K562 (cell line): Measurements from ENCODE around the gene SSH3. TPM values are rescaled to one million over a fixed set of nuclear protein-coding genes. Genes with fewer than 3 reads are reported as not detected.

ENCODE experiments used
- ATAC-seq: fragments of 200-7000 bp; cut with Tn5 transposase; 3 replicates; pipeline ENCODE4 v1.9.1; 2020; ENCODE audit warnings: moderate library complexity
- BruUV-seq: library from RNA; stranded (reverse); fragments of 400-500 nt; replicated peaks from 2 replicates; lab custom pipeline; 2021; lab: Mats Ljungman, UMichigan
- CTCF ChIA-PET: fragments of 300-600 bp; formaldehyde crosslinking; extraction: SDS; loops from one replicate; lab custom pipeline; 2021; ENCODE audit warnings: low intra/inter-chr PET ratio; lab: Yijun Ruan, JAX
- POLR2A ChIA-PET: fragments of 300-600, 350-650 bp; sonication (Branson Sonifier 250); formaldehyde crosslinking; extraction: SDS; loops from one replicate; lab custom pipeline; 2021; ENCODE audit warnings: antibody characterized with exemption, inconsistent platforms; lab: Yijun Ruan, JAX
- DNase-seq, 4 experiments: peaks; one replicate each; pipeline versions ENCODE4 v3.0.0 to v3.0.0-alpha.2; 2011 to 2018; ENCODE audit warnings: low spot score in 3 of 4, mixed read lengths in 3 of 4; ENCODE audit errors: extremely low read depth in 1 of 4
- FAIRE-seq: peaks from 2 replicates; lab custom pipeline; 2011; peaks lifted over from hg19 to GRCh38; lab: Jason Lieb, UNC
- H2AFZ ChIP-seq: 2 replicates; pipeline ENCODE4 v1.6.0; 2011; ENCODE audit warnings: low read depth, low read length, control low read depth, inconsistent platforms
- H3K27ac ChIP-seq: fragments of 200-600 bp; 3 replicates; pipeline ENCODE4 v1.8.0; 2011; ENCODE audit warnings: low read depth, mild to moderate bottlenecking, control low read depth, inconsistent platforms, low read length, moderate library complexity, mixed read lengths; ENCODE audit errors: extremely low read depth
- H3K27me3 ChIP-seq, 2 experiments: fragments of 300-600 bp in 1 of 2; 2 replicates in 1 of 2; 3 replicates in 1 of 2; pipeline versions ENCODE4 v1.6.0 to v1.8.0; 2011; ENCODE audit warnings: inconsistent platforms in 2 of 2, low read length in 2 of 2, mild to moderate bottlenecking in 1 of 2, mixed read lengths in 1 of 2, moderate library complexity in 1 of 2; ENCODE audit not compliant: control insufficient read depth in 2 of 2, insufficient read depth in 2 of 2
- H3K36me3 ChIP-seq: fragments of 300-600 bp; 3 replicates; pipeline ENCODE4 v1.8.0; 2011; ENCODE audit warnings: mild to moderate bottlenecking, low read length, inconsistent platforms; ENCODE audit not compliant: control insufficient read depth, insufficient read depth
- H3K4me1 ChIP-seq, 2 experiments: fragments of 200-600 bp in 1 of 2; replicated peaks in 1 of 2; 2 replicates in 1 of 2; 3 replicates in 1 of 2; pipeline versions ENCODE4 v1.5.1 to v1.8.0; 2011; ENCODE audit warnings: inconsistent platforms in 2 of 2, low read length in 2 of 2, mild to moderate bottlenecking in 1 of 2, mixed read lengths in 1 of 2, moderate library complexity in 1 of 2; ENCODE audit not compliant: control insufficient read depth in 2 of 2, insufficient read depth in 2 of 2
- H3K4me2 ChIP-seq: 2 replicates; pipeline ENCODE4 v1.6.1; 2011; ENCODE audit warnings: low read length, control low read depth, inconsistent platforms, mixed read lengths; ENCODE audit not compliant: insufficient read depth
- H3K4me3 ChIP-seq: fragments of 200-600 bp; sonication (generic), shearing (Covaris generic); 2 replicates; pipeline ENCODE4 v1.5.1; 2016; ENCODE audit warnings: control low read depth, inconsistent platforms
- H3K79me2 ChIP-seq: fragments of 200-600 bp; 3 replicates; pipeline ENCODE4 v1.8.0; 2011; ENCODE audit warnings: low read length, inconsistent platforms; ENCODE audit not compliant: control insufficient read depth, insufficient read depth
- H3K9ac ChIP-seq, 2 experiments: 2 replicates each; pipeline versions ENCODE4 v1.6.0 to v1.6.1; 2011; ENCODE audit warnings: low read depth in 2 of 2, low read length in 2 of 2, control low read depth in 1 of 2, inconsistent platforms in 1 of 2, mild to moderate bottlenecking in 1 of 2, mixed read lengths in 1 of 2; ENCODE audit not compliant: insufficient read depth in 1 of 2
- H3K9me1 ChIP-seq: one replicate; pipeline ENCODE4 v1.6.0; 2011; ENCODE audit warnings: inconsistent platforms, mild to moderate bottlenecking, low read length, moderate library complexity; ENCODE audit not compliant: control insufficient read depth, insufficient read depth
- H3K9me3 ChIP-seq: replicated peaks from 2 replicates; pipeline ENCODE4 v1.5.1; 2011; ENCODE audit warnings: low read depth, low read length, inconsistent platforms; ENCODE audit not compliant: control insufficient read depth, insufficient read depth
- H4K20me1 ChIP-seq: replicated peaks from 2 replicates; pipeline ENCODE4 v1.6.1; 2011; ENCODE audit warnings: low read length, inconsistent platforms, mixed read lengths; ENCODE audit not compliant: control insufficient read depth, insufficient read depth
- ATF1 ChIP-seq, 2 experiments: fragments of 450-650 bp in 1 of 2; IDR thresholded peaks; 2 replicates each; pipeline ENCODE4 v1.6.1; 2016; ENCODE audit warnings: missing compliant biosample characterization in 1 of 2, missing genetic modification characterization in 1 of 2
- BRCA1 ChIP-seq, 2 experiments: fragments of 450-650 bp in 1 of 2; sonication (generic) in 1 of 2; formaldehyde crosslinking in 1 of 2; IDR thresholded peaks; 2 replicates each; pipeline versions ENCODE4 v1.5.0 to v1.6.1; 2017 to 2020; ENCODE audit warnings: mild to moderate bottlenecking in 1 of 2, missing genetic modification reagents in 1 of 2
- CBX2 ChIP-seq: fragments of 200-600 bp; sonication (generic); IDR thresholded peaks from one replicate; pipeline ENCODE4 v1.6.1; 2012; ENCODE audit warnings: mild to moderate bottlenecking, low read length, inconsistent platforms; ENCODE audit not compliant: insufficient read depth, poor library complexity, severe bottlenecking
- CTBP1 ChIP-seq: fragments of 450-650 bp; IDR thresholded peaks from 2 replicates; pipeline ENCODE4 v1.6.1; 2016; ENCODE audit warnings: borderline replicate concordance
- FOXJ2 ChIP-seq: fragments of 200-800 bp; sonication (Bioruptor generic); IDR thresholded peaks from 2 replicates; pipeline ENCODE4 v1.6.1; 2016; ENCODE audit warnings: missing genetic modification characterization, missing compliant biosample characterization
- HDGF ChIP-seq: fragments of 450-650 bp; IDR thresholded peaks from 2 replicates; pipeline ENCODE4 v1.6.1; 2016
- HMGN3 ChIP-seq: IDR thresholded peaks from 2 replicates; pipeline ENCODE4 v1.6.1; 2011; ENCODE audit warnings: borderline replicate concordance, low read depth, mild to moderate bottlenecking, mixed read lengths, low read length; ENCODE audit not compliant: insufficient read length; ENCODE audit errors: extremely low read depth
- HNRNPUL1 ChIP-seq: fragments of 200-400 bp; formaldehyde crosslinking; IDR thresholded peaks from 2 replicates; pipeline ENCODE4 v1.6.1; 2017; ENCODE audit warnings: low read length
- SMAD4 ChIP-seq: fragments of 250-450 bp; sonication (Bioruptor Pico); conservative IDR thresholded peaks from 2 replicates; pipeline ENCODE4 v1.8.0; 2021; ENCODE audit warnings: inconsistent platforms, mild to moderate bottlenecking, moderate library complexity
- ZNF311 ChIP-seq: fragments of 250-450 bp; sonication (Bioruptor Pico); IDR thresholded peaks from 2 replicates; pipeline ENCODE4 v1.4.0; 2020; ENCODE audit warnings: mild to moderate bottlenecking, moderate library complexity
- ZNF668 ChIP-seq: fragments of 250-450 bp; sonication (Bioruptor Pico); IDR thresholded peaks from 2 replicates; pipeline ENCODE4 v1.8.0; 2022; ENCODE audit warnings: mild to moderate bottlenecking, inconsistent platforms
- WGBS: fragments of 100-300 bp; shearing (Covaris generic); methylation state at CpG from one replicate; pipeline ENCODE4 v1.1.6; 2016; ENCODE audit warnings: low coverage, mixed read lengths; ENCODE audit not compliant: insufficient coverage; ENCODE audit errors: missing lambda C conversion rate; 5-methylcytosine and 5-hydroxymethylcytosine counted together
- in situ Hi-C: fragments of 300-500 bp; cut with MboI; formaldehyde crosslinking; loops from 4 replicates; pipeline ENCODE4 v1.15.0; 2018; ENCODE audit warnings: inconsistent platforms, mixed read lengths
- intact Hi-C: fragments of 100-400 bp; cut with micrococcal nuclease; formaldehyde crosslinking; loops from 2 replicates; pipeline ENCODE4 v1.14.2; 2022
- polyA plus RNA-seq, 8 experiments: library from polyadenylated mRNA; depleted of rRNA in 4 of 8; stranded (reverse) in 5 of 8; unstranded in 3 of 8; fragments of >200 nt; fragmentation: Nextera tagmentation in 2 of 8; fragmentation: Illumina TruSeq in 1 of 8; extraction: Ambion mirVana in 2 of 8; extraction: Trizol in 1 of 8; gene quantifications; 2 replicates each; pipeline versions ENCODE4 v1.2.1 to v1.2.3, GENCODE V29; 2011 to 2014; ENCODE audit warnings: inconsistent platforms in 1 of 8, missing spikeins in 1 of 8
- total RNA-seq, 7 experiments: library from RNA; depleted of rRNA in 6 of 7; stranded (reverse); fragments of >200 nt in 6 of 7; fragmentation: Illumina TruSeq in 2 of 7; extraction: Trizol in 2 of 7; gene quantifications; 2 replicates each; pipeline versions ENCODE4 v1.2.1 to v1.2.3, GENCODE V29; 2011 to 2021; ENCODE audit warnings: low replicate concordance in 1 of 7
- TF ChIP-seq, protein P1 (sequence below), 2 experiments: fragments of 450-650 bp; IDR thresholded peaks; 2 replicates each; pipeline ENCODE4 v1.6.1; 2018; ENCODE audit warnings: mild to moderate bottlenecking in 2 of 2, low read depth in 1 of 2; ENCODE audit not compliant: partially characterized antibody in 2 of 2
- TF ChIP-seq, protein P2 (sequence below): fragments of 450-650 bp; IDR thresholded peaks from 2 replicates; pipeline ENCODE4 v1.6.1; 2018; ENCODE audit warnings: mild to moderate bottlenecking, low read depth; ENCODE audit not compliant: partially characterized antibody

The SSH3 gene
- total and polyA plus RNA-seq, 9 of the 15 experiments (the other 6 are each of a cell fraction or from before 2014, with no cell fraction given): 0.07 to 1.0 (median 0.24) TPM; not detected in 3

DNA sequence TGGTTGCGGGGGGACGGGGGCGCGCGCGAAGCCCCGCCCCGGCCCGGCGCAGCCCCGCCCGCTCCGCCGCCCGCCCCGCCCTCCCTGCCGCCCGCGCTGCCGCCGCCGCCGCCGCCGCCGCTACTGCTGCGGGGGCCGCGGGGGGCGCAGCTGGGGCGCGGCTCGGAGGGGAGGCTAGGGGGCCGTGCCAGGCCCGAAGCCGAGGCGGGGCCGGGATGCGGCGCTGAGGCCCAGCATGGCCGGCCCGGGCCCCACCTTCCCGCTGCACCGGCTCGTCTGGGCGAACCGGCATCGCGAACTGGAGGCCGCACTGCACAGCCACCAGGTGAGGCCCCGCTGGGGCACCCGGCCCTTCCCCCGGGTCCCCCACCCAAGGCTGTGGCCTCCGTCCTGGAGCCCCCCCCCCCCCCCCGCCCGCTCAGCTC is 14.1 kb upstream of the SSH3 start, which contains the start of gene ANKRD13D (continued):
- TF ChIP-seq ZNF668: no peak
- TF ChIP-seq, all 486 proteins: peak for 12

GRCh38 chr11:67289651-67290479 is 13.5 kb upstream of the SSH3 start:
- intact Hi-C loops: loop anchor here (2.0 kb wide), 1 partner anchor 27 kb away; no protein-coding TSS in a partner anchor
- H3K9ac ChIP-seq: peak overlapping the region; percentile 73 to 96
- in situ Hi-C loops: no loop called here
- BruUV-seq: no TSS peak
- H3K4me3 ChIP-seq: peak overlapping the region; percentile 71
- DNase-seq: peak in 1 of 4 experiments; percentile 55
- 47% methylated on average over 17 of the region's 36 CpGs for WGBS
- H3K4me2 ChIP-seq: peak overlapping the region; percentile 84
- ChIA-PET CTCF (interaction anchor here (0.6 to 1.8 kb wide), 2 partner anchors 27 to 28 kb away, joined by 4 to 9 read pairs; no protein-coding TSS in a partner anchor), POLR2A (interaction anchor here (1.0 to 3.4 kb wide), 3 partner anchors 12 to 27 kb away, joined by 5 to 29 read pairs (median 7); no protein-coding TSS in a partner anchor)
- peak overlapping the region; percentile 56; the same call in 2 of the 3 replicates for H3K27ac ChIP-seq
- H3K79me2 ChIP-seq: peaks cover 15% of the 10 kb centered on the region
- no peaks in the 10 kb centered on the region for H3K27me3 ChIP-seq
- 0 out of 2 replicates have a peak, but pooled peaks cover 2% of the 10 kb centered on the region for H3K9me3 ChIP-seq
- no peak for FAIRE-seq
- H4K20me1 ChIP-seq: no peaks in the 10 kb centered on the region
- H2AFZ ChIP-seq: peak overlapping the region; percentile 56
- H3K9me1 ChIP-seq: no peaks in the 10 kb centered on the region
- ATAC-seq: peak; percentile 31
- H3K4me1 ChIP-seq: peaks cover 15 to 56% of the 10 kb centered on the region in 2 experiments
- peaks cover 67% of the 10 kb centered on the region; the same call in 2 of the 3 replicates for H3K36me3 ChIP-seq
- TF ChIP-seq, protein P1, sequence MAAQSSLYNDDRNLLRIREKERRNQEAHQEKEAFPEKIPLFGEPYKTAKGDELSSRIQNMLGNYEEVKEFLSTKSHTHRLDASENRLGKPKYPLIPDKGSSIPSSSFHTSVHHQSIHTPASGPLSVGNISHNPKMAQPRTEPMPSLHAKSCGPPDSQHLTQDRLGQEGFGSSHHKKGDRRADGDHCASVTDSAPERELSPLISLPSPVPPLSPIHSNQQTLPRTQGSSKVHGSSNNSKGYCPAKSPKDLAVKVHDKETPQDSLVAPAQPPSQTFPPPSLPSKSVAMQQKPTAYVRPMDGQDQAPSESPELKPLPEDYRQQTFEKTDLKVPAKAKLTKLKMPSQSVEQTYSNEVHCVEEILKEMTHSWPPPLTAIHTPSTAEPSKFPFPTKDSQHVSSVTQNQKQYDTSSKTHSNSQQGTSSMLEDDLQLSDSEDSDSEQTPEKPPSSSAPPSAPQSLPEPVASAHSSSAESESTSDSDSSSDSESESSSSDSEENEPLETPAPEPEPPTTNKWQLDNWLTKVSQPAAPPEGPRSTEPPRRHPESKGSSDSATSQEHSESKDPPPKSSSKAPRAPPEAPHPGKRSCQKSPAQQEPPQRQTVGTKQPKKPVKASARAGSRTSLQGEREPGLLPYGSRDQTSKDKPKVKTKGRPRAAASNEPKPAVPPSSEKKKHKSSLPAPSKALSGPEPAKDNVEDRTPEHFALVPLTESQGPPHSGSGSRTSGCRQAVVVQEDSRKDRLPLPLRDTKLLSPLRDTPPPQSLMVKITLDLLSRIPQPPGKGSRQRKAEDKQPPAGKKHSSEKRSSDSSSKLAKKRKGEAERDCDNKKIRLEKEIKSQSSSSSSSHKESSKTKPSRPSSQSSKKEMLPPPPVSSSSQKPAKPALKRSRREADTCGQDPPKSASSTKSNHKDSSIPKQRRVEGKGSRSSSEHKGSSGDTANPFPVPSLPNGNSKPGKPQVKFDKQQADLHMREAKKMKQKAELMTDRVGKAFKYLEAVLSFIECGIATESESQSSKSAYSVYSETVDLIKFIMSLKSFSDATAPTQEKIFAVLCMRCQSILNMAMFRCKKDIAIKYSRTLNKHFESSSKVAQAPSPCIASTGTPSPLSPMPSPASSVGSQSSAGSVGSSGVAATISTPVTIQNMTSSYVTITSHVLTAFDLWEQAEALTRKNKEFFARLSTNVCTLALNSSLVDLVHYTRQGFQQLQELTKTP (IDR thresholded peaks at IDR 0.05; ENCODE audit: low read depth in 1 of 2, partially characterized antibody in 2 of 2): no peak
- TF ChIP-seq CBX2 (no peak), FOXJ2 (no peak), HMGN3 (peak; percentile 11), SMAD4 (CRISPR knock-in tag) (no peak), BRCA1 (IDR thresholded peaks at IDR 0.05) (no peak), BRCA1 (CRISPR knock-in tag; IDR thresholded peaks at IDR 0.05) (no peak), HDGF (peak; percentile 80; the same call in 1 of the 2 replicates), CTBP1 (no peak), HNRNPUL1 (no peak), ZNF311 (CRISPR knock-in tag) (no peak), ATF1 (CRISPR knock-in tag; IDR thresholded peaks at IDR 0.05) (no peak), ATF1 (tag; IDR thresholded peaks at IDR 0.05) (no peak)
- TF ChIP-seq, protein P2, sequence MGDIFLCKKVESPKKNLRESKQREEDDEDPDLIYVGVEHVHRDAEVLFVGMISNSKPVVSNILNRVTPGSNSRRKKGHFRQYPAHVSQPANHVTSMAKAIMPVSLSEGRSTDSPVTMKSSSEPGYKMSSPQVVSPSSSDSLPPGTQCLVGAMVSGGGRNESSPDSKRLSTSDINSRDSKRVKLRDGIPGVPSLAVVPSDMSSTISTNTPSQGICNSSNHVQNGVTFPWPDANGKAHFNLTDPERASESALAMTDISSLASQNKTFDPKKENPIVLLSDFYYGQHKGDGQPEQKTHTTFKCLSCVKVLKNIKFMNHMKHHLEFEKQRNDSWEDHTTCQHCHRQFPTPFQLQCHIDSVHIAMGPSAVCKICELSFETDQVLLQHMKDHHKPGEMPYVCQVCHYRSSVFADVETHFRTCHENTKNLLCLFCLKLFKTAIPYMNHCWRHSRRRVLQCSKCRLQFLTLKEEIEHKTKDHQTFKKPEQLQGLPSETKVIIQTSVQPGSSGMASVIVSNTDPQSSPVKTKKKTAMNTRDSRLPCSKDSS: no peak
